Mammary epithelial cell (primary cell): Measurements from ENCODE around the gene HOXA4.

Experiments used
- EZH2 ChIP-seq: IDR thresholded peaks from 2 replicates; pipeline ENCODE4 v1.6.1; 2012; ENCODE audit warnings: low read length, inconsistent platforms, borderline replicate concordance
- TF ChIP-seq, protein P1 (sequence below), 2 donors: IDR thresholded peaks in 1 of 2; conservative IDR thresholded peaks in 1 of 2; 2 replicates each; pipeline ENCODE4 v1.5.1; 2011 to 2012; ENCODE audit warnings: inconsistent platforms in 2 of 2, low read length in 2 of 2, mild to moderate bottlenecking in 2 of 2, control low read depth in 1 of 2, low read depth in 1 of 2; ENCODE audit not compliant: insufficient read depth in 1 of 2; ENCODE audit errors: extremely low read depth in 1 of 2

GRCh38 chr7:27146491-27147198, 16.1 kb upstream of the HOXA4 start:
- TF ChIP-seq EZH2 = no peak
- TF ChIP-seq, protein P1, sequence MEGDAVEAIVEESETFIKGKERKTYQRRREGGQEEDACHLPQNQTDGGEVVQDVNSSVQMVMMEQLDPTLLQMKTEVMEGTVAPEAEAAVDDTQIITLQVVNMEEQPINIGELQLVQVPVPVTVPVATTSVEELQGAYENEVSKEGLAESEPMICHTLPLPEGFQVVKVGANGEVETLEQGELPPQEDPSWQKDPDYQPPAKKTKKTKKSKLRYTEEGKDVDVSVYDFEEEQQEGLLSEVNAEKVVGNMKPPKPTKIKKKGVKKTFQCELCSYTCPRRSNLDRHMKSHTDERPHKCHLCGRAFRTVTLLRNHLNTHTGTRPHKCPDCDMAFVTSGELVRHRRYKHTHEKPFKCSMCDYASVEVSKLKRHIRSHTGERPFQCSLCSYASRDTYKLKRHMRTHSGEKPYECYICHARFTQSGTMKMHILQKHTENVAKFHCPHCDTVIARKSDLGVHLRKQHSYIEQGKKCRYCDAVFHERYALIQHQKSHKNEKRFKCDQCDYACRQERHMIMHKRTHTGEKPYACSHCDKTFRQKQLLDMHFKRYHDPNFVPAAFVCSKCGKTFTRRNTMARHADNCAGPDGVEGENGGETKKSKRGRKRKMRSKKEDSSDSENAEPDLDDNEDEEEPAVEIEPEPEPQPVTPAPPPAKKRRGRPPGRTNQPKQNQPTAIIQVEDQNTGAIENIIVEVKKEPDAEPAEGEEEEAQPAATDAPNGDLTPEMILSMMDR (conservative IDR thresholded peaks at IDR 0.05 in 1 of 2, IDR thresholded peaks at IDR 0.05 in 1 of 2; ENCODE audit: extremely low read depth in 1 of 2, insufficient read depth in 1 of 2, low read depth in 1 of 2, low read length in 2 of 2) = no peak
